CD14-positive monocyte (primary cell): ENCODE results near the gene SSR4. TPM values are rescaled to one million over a fixed set of nuclear protein-coding genes. Genes with fewer than 3 reads are reported as not detected.

Source experiments
- DNase-seq, 3 donors: peaks; one replicate each; pipeline ENCODE4 v3.0.0-alpha.2; 2011 to 2022
- H2AFZ ChIP-seq: 2 replicates; pipeline ENCODE4 v1.6.0; 2012; ENCODE audit warnings: mild to moderate bottlenecking, low read depth, low read length, inconsistent platforms; ENCODE audit not compliant: insufficient read depth, poor library complexity, severe bottlenecking
- H3K27ac ChIP-seq, 2 donors: 1 replicate in 1 of 2; 2 replicates in 1 of 2; pipeline ENCODE4 v1.5.1; 2012 to 2013; ENCODE audit warnings: low read length in 2 of 2, control low read depth in 1 of 2, inconsistent platforms in 1 of 2, low read depth in 1 of 2, mild to moderate bottlenecking in 1 of 2
- H3K27me3 ChIP-seq, 2 donors: one replicate each; pipeline versions ENCODE4 v1.6.0 to v1.6.1; 2011 to 2013; ENCODE audit warnings: low read length in 2 of 2; ENCODE audit not compliant: control insufficient read depth in 2 of 2, insufficient read depth in 2 of 2
- H3K36me3 ChIP-seq, 2 donors: replicated peaks in 1 of 2; 1 replicate in 1 of 2; 2 replicates in 1 of 2; pipeline versions ENCODE4 v1.5.1 to v1.6.1; 2012 to 2013; ENCODE audit warnings: low read length in 2 of 2, control low read depth in 1 of 2, inconsistent platforms in 1 of 2, mild to moderate bottlenecking in 1 of 2; ENCODE audit not compliant: insufficient read depth in 2 of 2, control insufficient read depth in 1 of 2
- H3K4me1 ChIP-seq, 2 donors: 1 replicate in 1 of 2; 2 replicates in 1 of 2; pipeline versions ENCODE4 v1.5.1 to v1.6.1; 2012 to 2013; ENCODE audit warnings: low read length in 2 of 2, control low read depth in 1 of 2, inconsistent platforms in 1 of 2, mild to moderate bottlenecking in 1 of 2, moderate library complexity in 1 of 2; ENCODE audit not compliant: insufficient read depth in 2 of 2, control insufficient read depth in 1 of 2
- H3K4me2 ChIP-seq: replicated peaks from 2 replicates; pipeline ENCODE3; 2012; ENCODE audit warnings: low read length, moderate library complexity, mild to moderate bottlenecking; ENCODE audit not compliant: poor library complexity, severe bottlenecking; ENCODE audit errors: extremely low read depth
- H3K4me3 ChIP-seq, 3 experiments: fragments of 200-600 bp in 1 of 3; sonication (generic) in 1 of 3; replicated peaks in 1 of 3; 1 replicate in 2 of 3; 2 replicates in 1 of 3; pipeline ENCODE4 v1.5.1; 2011 to 2013; ENCODE audit warnings: low read length in 3 of 3, mild to moderate bottlenecking in 3 of 3, control low read depth in 2 of 3, low read depth in 2 of 3, inconsistent platforms in 1 of 3, moderate library complexity in 1 of 3
- H3K79me2 ChIP-seq: 2 replicates; pipeline ENCODE4 v1.6.0; 2012; ENCODE audit warnings: mild to moderate bottlenecking, control low read depth, inconsistent platforms, low read length, moderate library complexity; ENCODE audit not compliant: insufficient read depth
- H3K9ac ChIP-seq: 2 replicates; pipeline ENCODE4 v1.6.0; 2017; ENCODE audit warnings: low read length, mild to moderate bottlenecking; ENCODE audit not compliant: insufficient read depth, poor library complexity, severe bottlenecking
- H3K9me3 ChIP-seq, 2 donors: replicated peaks in 1 of 2; 1 replicate in 1 of 2; 2 replicates in 1 of 2; pipeline versions ENCODE4 v1.5.1 to v1.6.1; 2012 to 2013; ENCODE audit warnings: low read length in 2 of 2, control low read depth in 1 of 2; ENCODE audit not compliant: control insufficient read depth in 1 of 2, insufficient read depth in 1 of 2
- H4K20me1 ChIP-seq: 2 replicates; pipeline ENCODE4 v1.6.0; 2012; ENCODE audit warnings: mild to moderate bottlenecking, low read length, control low read depth, moderate library complexity; ENCODE audit not compliant: insufficient read depth
- H3K27ac Mint-ChIP-seq, 7 donors: one replicate each; pipeline ENCODE4 v1.8.0; 2020; ENCODE audit warnings: mild to moderate bottlenecking in 7 of 7, mixed read lengths in 7 of 7, moderate library complexity in 6 of 7, inconsistent platforms in 2 of 7
- H3K27me3 Mint-ChIP-seq, 3 donors: one replicate each; pipeline ENCODE4 v1.8.0; 2021 to 2022; ENCODE audit warnings: low read depth in 3 of 3, mild to moderate bottlenecking in 3 of 3, mixed read lengths in 3 of 3, moderate library complexity in 3 of 3, inconsistent platforms in 1 of 3
- H3K36me3 Mint-ChIP-seq, 2 donors: one replicate each; pipeline ENCODE4 v1.8.0; 2020; ENCODE audit warnings: mixed read lengths in 2 of 2, inconsistent platforms in 1 of 2, mild to moderate bottlenecking in 1 of 2
- H3K4me1 Mint-ChIP-seq: one replicate; pipeline ENCODE4 v1.8.0; 2020; ENCODE audit warnings: mild to moderate bottlenecking, mixed read lengths
- H3K4me3 Mint-ChIP-seq, 2 donors: one replicate each; pipeline ENCODE4 v1.8.0; 2020; ENCODE audit warnings: mild to moderate bottlenecking in 2 of 2, mixed read lengths in 2 of 2, moderate library complexity in 1 of 2
- H3K9me3 Mint-ChIP-seq, 7 donors: one replicate each; pipeline ENCODE4 v1.8.0; 2020 to 2022; ENCODE audit warnings: mixed read lengths in 7 of 7, mild to moderate bottlenecking in 6 of 7, moderate library complexity in 6 of 7, inconsistent platforms in 2 of 7
- CTCF ChIP-seq: fragments of 200-600 bp; IDR thresholded peaks from one replicate; pipeline ENCODE4 v1.8.0; 2022; ENCODE audit warnings: antibody characterized with exemption, mild to moderate bottlenecking
- WGBS: methylation state at CpG from one replicate; pipeline ENCODE4 v1.1.5; 2013; ENCODE audit warnings: missing lambda C conversion rate; ENCODE audit not compliant: insufficient coverage; 5-methylcytosine and 5-hydroxymethylcytosine counted together
- intact Hi-C, 2 donors: fragments of 100-400 bp; cut with micrococcal nuclease; formaldehyde crosslinking; loops; one replicate each; pipeline versions ENCODE4 v1.15.0 to v1.15.1; 2023
- polyA plus RNA-seq, 3 donors: library from polyadenylated mRNA; depleted of rRNA in 1 of 3; unstranded in 2 of 3; stranded (reverse) in 1 of 3; fragments of 300-500 nt in 2 of 3; fragments of >200 nt in 1 of 3; fragmentation: Illumina TruSeq in 2 of 3; gene quantifications; 1 replicate in 2 of 3; 2 replicates in 1 of 3; pipeline ENCODE4 v1.2.3, GENCODE V29; 2012 to 2021

The SSR4 gene
- polyA plus RNA-seq, 3 donors: 201 to 419 (median 362) TPM

DNA sequence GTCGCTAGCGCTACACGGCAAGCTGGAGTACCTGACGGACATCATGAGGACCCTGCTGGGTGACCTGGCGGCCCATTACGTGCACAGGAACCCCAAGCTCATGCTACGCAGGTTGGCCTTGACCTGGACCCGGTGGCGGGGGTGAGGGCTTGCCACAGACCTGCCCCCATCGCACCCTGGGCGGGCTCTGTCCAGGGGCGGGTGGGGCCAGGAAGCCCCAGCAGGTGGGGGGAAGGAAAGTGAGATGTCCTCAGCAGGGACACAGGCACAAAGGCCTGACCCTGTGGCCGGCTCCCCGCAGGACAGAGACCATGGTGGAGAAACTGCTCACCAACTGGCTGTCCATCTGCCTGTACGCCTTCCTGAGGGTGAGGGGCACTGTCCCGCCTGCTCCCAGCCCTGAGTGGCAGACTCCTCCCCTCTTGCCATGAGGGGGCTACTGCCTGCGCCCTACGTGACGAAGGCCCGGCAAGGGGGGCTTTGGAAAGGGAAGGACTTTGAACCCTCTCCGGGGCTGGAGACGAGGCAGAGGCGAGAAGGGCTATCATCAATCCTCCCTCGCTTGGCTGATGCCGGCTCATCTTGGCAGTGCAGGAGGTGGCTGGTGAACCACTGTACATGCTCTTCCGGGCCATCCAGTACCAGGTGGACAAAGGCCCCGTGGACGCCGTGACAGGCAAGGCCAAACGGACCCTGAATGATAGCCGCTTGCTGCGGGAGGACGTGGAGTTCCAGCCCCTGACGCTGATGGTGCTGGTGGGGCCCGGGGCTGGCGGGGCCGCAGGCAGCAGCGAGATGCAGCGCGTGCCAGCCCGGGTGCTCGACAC is 19.0 kb upstream of the SSR4 start:
- TF ChIP-seq CTCF: no peak
- Histone ChIP-seq H3K27me3 (peaks cover 0 to 9% of the 10 kb centered on the region in 2 donors), H2AFZ (no peak overlapping the region), H3K36me3 (no peaks in the 10 kb centered on the region), H3K4me3 (no peak overlapping the region), H3K9me3 (no peaks in the 10 kb centered on the region), H3K27ac (no peak overlapping the region), H4K20me1 (no peaks in the 10 kb centered on the region), H3K4me1 (no peaks in the 10 kb centered on the region), H3K9ac (no peak overlapping the region), H3K79me2 (no peaks in the 10 kb centered on the region), H3K4me2 (no peak overlapping the region)
- Mint-ChIP-seq H3K9me3 (peaks cover 0 to 13% (median 2%) of the 10 kb centered on the region in 7 donors), H3K4me3 (no peak overlapping the region), H3K36me3 (no peaks in the 10 kb centered on the region), H3K27ac (no peak overlapping the region), H3K27me3 (peaks cover 9 to 16% (median 11%) of the 10 kb centered on the region in 3 donors), H3K4me1 (no peaks in the 10 kb centered on the region)
- no peak for DNase-seq
- intact Hi-C loops: no loop called here
- WGBS: 96% methylated on average over 19 of the region's 42 CpGs

DNA sequence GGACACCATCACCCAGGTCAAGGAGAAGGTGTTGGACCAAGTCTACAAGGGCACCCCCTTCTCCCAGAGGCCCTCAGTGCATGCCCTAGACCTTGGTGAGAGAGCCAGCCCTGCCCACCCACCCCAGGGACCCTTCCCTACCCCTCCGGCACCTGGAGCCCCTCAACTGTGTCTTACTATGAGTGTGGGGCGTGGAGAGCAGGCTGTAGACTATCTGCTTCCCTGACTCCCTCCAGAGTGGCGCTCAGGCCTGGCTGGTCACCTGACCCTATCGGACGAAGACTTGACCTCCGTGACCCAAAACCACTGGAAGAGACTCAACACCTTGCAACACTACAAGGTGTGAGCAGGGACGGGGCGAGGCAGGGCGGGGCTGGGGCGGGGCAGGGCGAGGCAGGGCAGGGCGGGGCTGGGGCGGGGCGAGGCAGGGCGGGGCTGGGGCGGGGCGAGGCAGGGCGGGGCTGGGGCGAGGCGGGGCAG is 18.3 kb upstream of the SSR4 start:
- no peaks in the 10 kb centered on the region for H3K4me1 Mint-ChIP-seq
- no peak for DNase-seq
- no peaks in the 10 kb centered on the region for H3K36me3 ChIP-seq
- TF ChIP-seq CTCF: no peak
- H3K9me3 Mint-ChIP-seq: peaks cover 0 to 13% (median 2%) of the 10 kb centered on the region in 7 donors
- intact Hi-C loops: no loop called here
- H3K9me3 ChIP-seq: no peaks in the 10 kb centered on the region
- no peaks in the 10 kb centered on the region for H3K36me3 Mint-ChIP-seq
- no peaks in the 10 kb centered on the region for H3K4me1 ChIP-seq
- no peak overlapping the region for H3K9ac ChIP-seq
- no peak overlapping the region for H3K4me3 ChIP-seq
- no peaks in the 10 kb centered on the region for H3K79me2 ChIP-seq
- H3K27me3 Mint-ChIP-seq: peaks cover 11 to 20% (median 11%) of the 10 kb centered on the region in 3 donors
- H3K27ac Mint-ChIP-seq: no peak overlapping the region
- no peak overlapping the region for H3K27ac ChIP-seq
- no peaks in the 10 kb centered on the region for H4K20me1 ChIP-seq
- H3K4me2 ChIP-seq: no peak overlapping the region
- WGBS: no CpG with 5 or more reads among the region's 20 CpGs
- H3K4me3 Mint-ChIP-seq: no peak overlapping the region
- no peak overlapping the region for H2AFZ ChIP-seq
- H3K27me3 ChIP-seq: peaks cover 0 to 12% of the 10 kb centered on the region in 2 donors
